Measurements from ENCODE around the gene CNTN5. TPM values are rescaled to one million over a fixed set of nuclear protein-coding genes. Genes with fewer than 3 reads are reported as not detected.

CNTN5 gene
- total RNA-seq, 2 experiments from 2014 or later, result not detected

GRCh38 chr11:99019696-99020095 lies 1.1 kb upstream of the CNTN5 start:
- Histone ChIP-seq H3K4me3 (ENCODE audit: low read length) (no peak overlapping the region), H3K36me3 (ENCODE audit: insufficient read depth, low read length) (no peaks in the 10 kb centered on the region), H3K9me3 (ENCODE audit: control insufficient read depth in 1 of 2, insufficient read depth in 1 of 2, low read length in 2 of 2) (peaks cover 0 to 5% of the 10 kb centered on the region in 2 experiments), H3K4me1 (ENCODE audit: insufficient read depth, low read length) (no peaks in the 10 kb centered on the region), H3K27me3 (ENCODE audit: control insufficient read depth in 1 of 2, insufficient read depth in 2 of 2, low read length in 2 of 2) (peaks cover 3 to 20% of the 10 kb centered on the region in 2 experiments), H3K27ac (ENCODE audit: low read depth in 1 of 2, low read length in 2 of 2) (no peak overlapping the region)
- ATAC-seq (ENCODE audit: poor library complexity) (no peak), DNase-seq (no peak)
- TF ChIP-seq CTCF (IDR thresholded peaks at IDR 0.05), result no peak
- peaks cover 56% of the 10 kb centered on the region for H3K27me3 Mint-ChIP-seq
- H3K36me3 Mint-ChIP-seq (ENCODE audit: low read depth), result no peaks in the 10 kb centered on the region
- H3K9me3 Mint-ChIP-seq, result no peaks in the 10 kb centered on the region
- H3K27ac Mint-ChIP-seq, result no peak overlapping the region
- ChIA-PET POLR2A (no interaction called here), CTCF (no interaction called here)
- H3K4me3 Mint-ChIP-seq, result no peak overlapping the region
- H3K4me1 Mint-ChIP-seq (ENCODE audit: low read depth), result peaks cover 5% of the 10 kb centered on the region
- intact Hi-C loops (cut with DNase I, micrococcal nuclease), result no loop called here

- POLR2A ChIA-PET, result interaction anchor here (0.6 kb wide), 1 partner anchor 13 kb away, joined by 3 read pairs; no protein-coding TSS in a partner anchor
- intact Hi-C loops (cut with DNase I, micrococcal nuclease), result no loop called here
- Mint-ChIP-seq H3K27me3 (no peaks in the 10 kb centered on the region), H3K9me3 (peaks cover 2% of the 10 kb centered on the region), H3K27ac (no peak overlapping the region), H3K4me3 (no peak overlapping the region), H3K4me1 (ENCODE audit: low read depth) (no peaks in the 10 kb centered on the region), H3K36me3 (ENCODE audit: low read depth) (no peaks in the 10 kb centered on the region)
- Histone ChIP-seq H3K9me3 (ENCODE audit: control insufficient read depth in 1 of 2, insufficient read depth in 1 of 2, low read length in 2 of 2) (no peaks in the 10 kb centered on the region), H3K4me3 (ENCODE audit: low read length) (no peak overlapping the region), H3K27me3 (ENCODE audit: control insufficient read depth in 1 of 2, insufficient read depth in 2 of 2, low read length in 2 of 2) (no peaks in the 10 kb centered on the region), H3K27ac (ENCODE audit: low read depth in 1 of 2, low read length in 2 of 2) (no peak overlapping the region), H3K36me3 (ENCODE audit: insufficient read depth, low read length) (no peaks in the 10 kb centered on the region), H3K4me1 (ENCODE audit: insufficient read depth, low read length) (no peaks in the 10 kb centered on the region)
- CTCF ChIA-PET, result no interaction called here
- no peak for TF ChIP-seq CTCF (IDR thresholded peaks at IDR 0.05)
- ATAC-seq (ENCODE audit: poor library complexity) (no peak), DNase-seq (no peak)
Observed at GRCh38 chr11:99037057-99037456, 16.3 kb downstream of the CNTN5 start.

GRCh38 chr11:99063331-99063730 lies 42.6 kb downstream of the CNTN5 start:
- ATAC-seq (ENCODE audit: poor library complexity) (no peak), DNase-seq (no peak)
- Histone ChIP-seq H3K4me1 (ENCODE audit: insufficient read depth, low read length) (no peaks in the 10 kb centered on the region), H3K4me3 (ENCODE audit: low read length) (no peak overlapping the region), H3K9me3 (ENCODE audit: control insufficient read depth in 1 of 2, insufficient read depth in 1 of 2, low read length in 2 of 2) (peaks cover 0 to 3% of the 10 kb centered on the region in 2 experiments), H3K36me3 (ENCODE audit: insufficient read depth, low read length) (no peaks in the 10 kb centered on the region), H3K27ac (ENCODE audit: low read depth in 1 of 2, low read length in 2 of 2) (no peak overlapping the region), H3K27me3 (ENCODE audit: control insufficient read depth in 1 of 2, insufficient read depth in 2 of 2, low read length in 2 of 2) (no peaks in the 10 kb centered on the region)
- Mint-ChIP-seq H3K4me1 (ENCODE audit: low read depth) (no peaks in the 10 kb centered on the region), H3K27ac (no peak overlapping the region), H3K36me3 (ENCODE audit: low read depth) (no peaks in the 10 kb centered on the region), H3K9me3 (no peaks in the 10 kb centered on the region), H3K4me3 (no peak overlapping the region), H3K27me3 (no peaks in the 10 kb centered on the region)
- no peak for TF ChIP-seq CTCF (IDR thresholded peaks at IDR 0.05)
- POLR2A ChIA-PET, result no interaction called here
- CTCF ChIA-PET, result no interaction called here
- intact Hi-C loops (cut with DNase I, micrococcal nuclease), result no loop called here

Data from CD4-positive, alpha-beta T cell (primary cell).